ENCODE results near the gene HCN4.

DNA sequence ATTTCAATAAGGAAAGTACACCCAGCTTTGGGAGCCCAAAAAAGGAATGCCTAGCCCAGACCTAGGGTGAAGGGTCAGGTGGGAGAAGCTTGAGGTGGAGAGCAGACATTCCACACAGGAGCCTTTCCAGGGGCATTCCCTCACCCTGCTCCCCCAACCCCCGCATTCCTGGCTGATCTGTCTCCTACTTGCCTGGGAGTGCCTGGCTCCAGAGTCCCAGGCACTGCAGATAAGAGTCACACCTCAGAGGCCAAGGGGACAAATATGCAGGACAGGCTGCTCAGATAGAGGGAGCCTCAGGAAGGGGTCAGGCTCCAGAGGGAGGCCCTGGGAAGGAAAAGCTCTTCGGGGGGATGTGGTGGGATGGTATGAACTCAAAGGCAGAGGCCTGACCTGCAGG lies 20.8 kb upstream of the HCN4 start:
- TF ChIP-seq SIRT6 (IDR thresholded peaks at IDR 0.05; ENCODE audit: low read length), result no peak
- TF ChIP-seq, protein P1, sequence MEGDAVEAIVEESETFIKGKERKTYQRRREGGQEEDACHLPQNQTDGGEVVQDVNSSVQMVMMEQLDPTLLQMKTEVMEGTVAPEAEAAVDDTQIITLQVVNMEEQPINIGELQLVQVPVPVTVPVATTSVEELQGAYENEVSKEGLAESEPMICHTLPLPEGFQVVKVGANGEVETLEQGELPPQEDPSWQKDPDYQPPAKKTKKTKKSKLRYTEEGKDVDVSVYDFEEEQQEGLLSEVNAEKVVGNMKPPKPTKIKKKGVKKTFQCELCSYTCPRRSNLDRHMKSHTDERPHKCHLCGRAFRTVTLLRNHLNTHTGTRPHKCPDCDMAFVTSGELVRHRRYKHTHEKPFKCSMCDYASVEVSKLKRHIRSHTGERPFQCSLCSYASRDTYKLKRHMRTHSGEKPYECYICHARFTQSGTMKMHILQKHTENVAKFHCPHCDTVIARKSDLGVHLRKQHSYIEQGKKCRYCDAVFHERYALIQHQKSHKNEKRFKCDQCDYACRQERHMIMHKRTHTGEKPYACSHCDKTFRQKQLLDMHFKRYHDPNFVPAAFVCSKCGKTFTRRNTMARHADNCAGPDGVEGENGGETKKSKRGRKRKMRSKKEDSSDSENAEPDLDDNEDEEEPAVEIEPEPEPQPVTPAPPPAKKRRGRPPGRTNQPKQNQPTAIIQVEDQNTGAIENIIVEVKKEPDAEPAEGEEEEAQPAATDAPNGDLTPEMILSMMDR (IDR thresholded peaks at IDR 0.05; ENCODE audit: control extremely low read depth in 1 of 3, insufficient read depth in 1 of 3, low read depth in 1 of 3, low read length in 3 of 3), result no peak
- TF ChIP-seq SUZ12 (IDR thresholded peaks at IDR 0.05; ENCODE audit: low read length), result no peak
- no peak for TF ChIP-seq POLR2A (IDR thresholded peaks at IDR 0.05; ENCODE audit: control extremely low read depth in 1 of 2, low read depth in 2 of 2, low read length in 2 of 2)
- no peak for TF ChIP-seq EP300 (IDR thresholded peaks at IDR 0.05; ENCODE audit: borderline replicate concordance in 1 of 2, low read depth in 2 of 2, low read length in 2 of 2)
- TF ChIP-seq, protein P2, sequence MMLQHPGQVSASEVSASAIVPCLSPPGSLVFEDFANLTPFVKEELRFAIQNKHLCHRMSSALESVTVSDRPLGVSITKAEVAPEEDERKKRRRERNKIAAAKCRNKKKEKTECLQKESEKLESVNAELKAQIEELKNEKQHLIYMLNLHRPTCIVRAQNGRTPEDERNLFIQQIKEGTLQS (IDR thresholded peaks at IDR 0.05; ENCODE audit: insufficient read depth, low read depth, low read length), result no peak
- no peak for TF ChIP-seq POLR2AphosphoS5 (IDR thresholded peaks at IDR 0.05; ENCODE audit: low read depth, low read length)
- no peak for TF ChIP-seq BCL11A (IDR thresholded peaks at IDR 0.05; ENCODE audit: low read depth in 2 of 2, low read length in 2 of 2)
- no peak for TF ChIP-seq JUND (IDR thresholded peaks at IDR 0.05; ENCODE audit: low read length)
- TF ChIP-seq ZNF274 (IDR thresholded peaks at IDR 0.05; ENCODE audit: borderline replicate concordance, extremely low read depth, low read length), result no peak
- no peak for TF ChIP-seq FOSL1 (IDR thresholded peaks at IDR 0.05; ENCODE audit: insufficient read depth, low read depth, low read length)
- TF ChIP-seq, protein P3, sequence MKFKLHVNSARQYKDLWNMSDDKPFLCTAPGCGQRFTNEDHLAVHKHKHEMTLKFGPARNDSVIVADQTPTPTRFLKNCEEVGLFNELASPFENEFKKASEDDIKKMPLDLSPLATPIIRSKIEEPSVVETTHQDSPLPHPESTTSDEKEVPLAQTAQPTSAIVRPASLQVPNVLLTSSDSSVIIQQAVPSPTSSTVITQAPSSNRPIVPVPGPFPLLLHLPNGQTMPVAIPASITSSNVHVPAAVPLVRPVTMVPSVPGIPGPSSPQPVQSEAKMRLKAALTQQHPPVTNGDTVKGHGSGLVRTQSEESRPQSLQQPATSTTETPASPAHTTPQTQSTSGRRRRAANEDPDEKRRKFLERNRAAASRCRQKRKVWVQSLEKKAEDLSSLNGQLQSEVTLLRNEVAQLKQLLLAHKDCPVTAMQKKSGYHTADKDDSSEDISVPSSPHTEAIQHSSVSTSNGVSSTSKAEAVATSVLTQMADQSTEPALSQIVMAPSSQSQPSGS (IDR thresholded peaks at IDR 0.05; ENCODE audit: low read length), result no peak
- no peak for TF ChIP-seq BRCA1 (IDR thresholded peaks at IDR 0.05; ENCODE audit: low read depth, low read length)
